LoVo (cell line): ENCODE results near the gene FBXO33.

Source experiments
- DNase-seq: peaks from one replicate; pipeline ENCODE4 v3.0.0-alpha.2; 2016; ENCODE audit warnings: low spot score

Gene FBXO33

DNA sequence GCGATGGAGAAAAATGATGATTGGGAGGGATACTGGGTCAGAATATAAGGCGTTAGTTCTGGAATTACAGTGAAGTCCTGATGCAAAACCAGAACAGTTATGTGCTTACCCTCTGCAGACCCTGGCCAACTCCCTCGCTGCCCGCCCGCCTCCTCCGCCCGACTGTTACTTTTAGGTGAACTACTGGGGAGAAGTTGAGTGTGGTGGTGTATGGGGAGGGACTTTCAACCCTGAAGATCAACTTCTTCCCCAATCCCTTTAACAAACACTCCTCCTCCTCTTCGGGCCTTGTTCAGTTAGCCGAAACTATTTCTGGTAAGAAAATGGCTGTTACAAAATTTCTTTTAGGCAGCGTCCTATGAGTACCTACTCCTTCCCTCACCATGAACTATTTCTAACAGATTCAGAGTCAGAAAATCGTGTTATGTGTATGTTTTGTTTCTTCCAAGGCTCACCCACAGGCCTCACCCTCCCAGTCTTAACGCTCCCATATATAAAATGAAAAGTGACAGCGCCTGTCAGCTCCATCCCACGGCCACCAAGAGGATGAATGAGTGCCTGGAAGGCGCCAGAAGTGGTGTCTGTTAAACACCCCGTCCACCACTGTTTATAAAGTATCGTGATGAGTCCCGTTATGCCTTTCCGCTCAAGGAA lies 1.3 kb downstream of the FBXO33 start:
- DNase-seq, result no peak

GRCh38 chr14:39428118-39428517 lies 4.1 kb downstream of the FBXO33 start:
- DNase-seq, result no peak

GRCh38 chr14:39426605-39427004 lies 5.6 kb downstream of the FBXO33 start:
- DNase-seq, result no peak

DNA sequence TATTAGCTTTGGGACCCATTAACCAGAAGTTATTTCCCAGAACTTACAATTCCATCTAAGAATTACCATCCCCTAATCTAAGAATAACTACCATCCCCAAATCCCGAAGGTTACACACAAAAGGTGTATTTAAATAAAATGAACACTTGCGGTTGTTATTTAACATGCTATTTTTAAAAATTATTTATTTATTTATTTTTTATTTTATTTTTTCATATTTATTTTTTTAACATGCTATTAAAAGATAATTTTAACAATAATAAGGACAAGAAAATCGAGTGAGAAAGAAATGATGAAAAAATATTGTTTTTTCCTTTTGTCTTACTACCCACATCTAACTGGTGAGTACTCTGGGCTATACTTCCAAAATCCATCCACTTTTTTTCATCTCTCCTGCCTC lies 6.3 kb downstream of the FBXO33 start:
- no peak for DNase-seq

DNA sequence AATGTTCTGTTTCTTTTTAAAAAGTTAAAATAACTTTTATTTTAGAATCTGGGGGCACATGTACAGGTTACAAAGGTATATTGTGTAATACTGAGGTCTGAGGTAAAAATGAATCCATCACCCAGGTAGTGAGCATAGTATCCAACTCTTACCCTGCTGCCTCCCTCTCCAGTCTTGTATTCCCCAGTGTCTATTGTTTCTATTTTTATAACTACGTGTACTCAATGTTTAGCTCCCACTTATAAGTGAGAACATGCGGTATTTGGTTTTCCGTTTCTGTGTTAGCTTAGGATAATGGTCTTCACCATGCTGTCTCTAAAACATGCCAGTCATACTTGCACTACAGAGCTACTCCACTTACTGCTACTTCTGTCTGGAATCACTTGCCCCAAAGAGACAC lies 8.4 kb downstream of the FBXO33 start:
- DNase-seq, result no peak

DNA sequence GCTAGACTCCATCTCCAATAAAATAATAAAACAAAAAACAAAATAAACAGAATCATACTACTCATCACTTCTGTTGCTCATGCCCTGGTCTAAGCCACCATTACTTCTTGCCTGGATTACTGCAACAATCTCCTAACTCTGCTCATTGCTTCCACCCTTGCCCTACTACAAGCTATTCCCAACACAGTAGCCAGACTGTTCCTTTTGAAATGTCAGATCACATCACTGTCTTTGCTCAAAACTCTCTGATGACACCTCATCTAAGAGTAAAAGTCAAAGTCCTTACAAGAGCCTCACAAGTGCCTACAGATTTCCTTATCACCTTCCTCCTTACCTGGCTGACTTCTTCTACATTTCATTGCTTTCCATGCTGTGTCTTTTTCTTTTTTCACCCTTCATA lies 10.0 kb downstream of the FBXO33 start:
- DNase-seq, result no peak

GRCh38 chr14:39419272-39419671 lies 13.0 kb downstream of the FBXO33 start:
- no peak for DNase-seq

DNA sequence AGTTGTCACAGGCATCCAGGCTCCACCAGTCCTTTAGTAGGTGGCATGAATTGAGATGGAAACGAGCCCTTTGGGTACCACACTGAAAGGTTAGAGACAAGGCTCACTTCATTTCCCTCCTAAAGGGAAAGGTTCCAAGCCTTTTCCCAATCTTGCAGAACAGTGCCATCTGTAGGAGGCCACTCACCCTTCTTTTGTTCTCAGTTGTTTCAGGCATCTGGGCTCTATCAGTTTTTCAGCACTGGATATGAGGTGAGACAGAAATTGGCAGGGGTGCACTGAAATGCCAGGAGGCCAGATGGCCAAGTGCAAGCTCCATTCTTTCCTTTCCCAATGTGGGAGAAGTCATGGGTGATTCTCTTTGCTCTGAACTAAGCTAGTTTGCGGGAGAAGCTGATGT lies 15.2 kb downstream of the FBXO33 start:
- DNase-seq, result no peak

DNA sequence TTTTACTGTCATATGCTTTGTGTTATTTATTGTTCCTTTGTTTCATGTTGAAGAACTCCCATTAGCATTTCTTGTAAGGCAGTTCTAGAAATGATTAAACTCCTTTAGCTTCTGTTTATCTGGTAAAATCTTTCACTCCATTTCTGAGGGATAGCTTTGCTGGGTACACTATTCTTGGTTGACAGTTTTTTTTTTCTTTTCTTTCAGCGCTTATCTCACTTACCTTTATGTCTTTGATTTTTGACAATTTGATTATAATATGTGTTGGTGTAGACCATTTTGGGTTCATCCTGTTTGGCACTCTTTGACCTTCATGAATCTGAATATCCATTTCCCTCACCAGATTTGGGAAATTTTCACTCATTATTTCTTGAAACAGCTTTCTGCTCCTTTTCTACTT lies 16.2 kb downstream of the FBXO33 start:
- no peak for DNase-seq

- no peak for DNase-seq
Observed at GRCh38 chr14:39406560-39406959, 25.7 kb downstream of the FBXO33 start.

DNA sequence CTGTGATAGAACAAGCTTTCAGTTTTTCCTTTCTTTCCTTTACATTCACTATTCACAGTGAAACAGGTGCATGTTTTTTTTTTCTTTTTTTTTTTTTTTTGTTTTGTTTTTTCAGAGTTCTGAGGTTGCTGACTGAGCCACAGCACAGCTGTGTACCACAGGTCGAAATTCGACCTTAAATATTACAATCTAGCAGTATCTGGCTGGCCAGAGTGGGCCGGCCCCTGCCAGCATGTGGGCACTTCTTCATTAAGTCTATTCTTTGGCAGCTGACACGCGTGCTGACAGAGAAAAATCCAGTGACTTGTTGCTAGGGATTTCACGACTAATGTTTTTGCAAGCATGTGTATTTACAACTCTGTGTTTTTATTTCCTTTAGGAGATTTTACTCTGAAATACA lies 33.9 kb downstream of the FBXO33 start:
- DNase-seq, result no peak

GRCh38 chr14:39396448-39396847 lies 35.8 kb downstream of the FBXO33 start:
- no peak for DNase-seq

DNA sequence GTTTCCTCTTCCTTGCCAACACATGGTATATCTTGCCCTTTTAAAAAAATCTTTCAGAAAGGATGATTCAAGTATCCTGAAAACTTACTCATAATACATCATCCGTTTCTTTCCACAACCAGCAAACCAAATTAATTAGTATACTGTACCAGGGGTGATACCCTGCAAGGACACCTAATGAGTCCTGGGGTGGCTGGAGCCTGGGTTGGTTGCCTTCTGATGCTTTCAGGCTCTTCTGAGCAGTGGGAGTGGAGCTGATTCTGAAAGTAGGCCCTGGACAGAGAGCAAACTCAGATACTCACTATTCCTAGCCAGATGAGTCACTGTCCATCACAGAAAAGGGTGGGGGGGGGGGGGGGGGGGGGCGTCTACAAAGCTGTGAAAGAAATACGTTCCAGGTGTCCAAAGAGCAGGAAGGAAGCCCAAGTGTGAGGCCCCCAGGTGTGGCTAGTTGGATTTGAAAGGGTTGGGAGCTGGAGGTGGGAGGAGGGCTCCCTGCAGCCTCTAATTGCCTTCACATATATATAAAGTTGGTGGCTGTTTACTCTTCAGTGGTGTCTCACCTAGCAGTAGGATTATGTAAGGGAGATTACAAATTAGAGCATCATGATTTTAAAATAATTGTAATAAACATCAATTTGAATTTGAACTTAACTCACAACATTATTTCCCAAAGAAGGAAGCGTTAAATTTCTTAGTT lies 36.5 kb downstream of the FBXO33 start:
- DNase-seq, result no peak

DNA sequence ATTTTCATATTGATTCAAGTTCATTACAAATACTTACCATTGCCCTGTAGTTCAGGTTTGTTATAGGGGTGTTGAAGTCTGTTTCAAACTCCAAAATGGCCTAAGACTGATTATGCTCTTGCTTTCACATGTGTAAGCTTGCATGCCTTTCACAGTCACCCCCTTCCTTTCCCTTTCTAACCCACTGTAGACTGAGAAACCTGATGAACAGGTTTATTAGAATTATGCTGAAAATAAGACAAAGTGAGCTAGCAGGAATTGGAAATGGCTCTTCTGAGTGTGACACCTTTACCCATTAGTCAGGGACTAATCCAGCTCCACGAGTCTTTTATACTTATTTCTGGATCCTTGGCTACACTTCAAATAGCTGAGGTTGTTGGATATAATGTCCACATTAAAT lies 38.9 kb downstream of the FBXO33 start:
- DNase-seq, result no peak

DNA sequence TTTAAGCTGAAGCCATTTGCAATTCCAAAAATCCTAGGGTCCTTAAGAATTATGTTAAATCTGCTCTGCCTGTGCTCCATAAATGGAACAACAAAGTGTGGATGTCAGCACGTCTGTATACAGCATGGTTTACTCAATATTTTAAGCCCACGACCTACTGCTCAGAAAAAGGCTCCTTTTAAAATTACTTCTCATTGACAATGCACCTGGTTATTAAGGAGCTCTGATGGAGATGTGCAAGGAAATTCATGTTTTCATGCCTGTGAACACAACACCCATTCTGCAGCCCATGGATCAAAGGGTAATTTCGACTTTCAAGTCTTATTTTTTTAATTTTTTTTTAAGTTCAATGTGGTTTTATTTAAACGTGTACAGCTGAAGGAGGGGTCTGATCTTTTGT lies 48.1 kb downstream of the FBXO33 start:
- no peak for DNase-seq

DNA sequence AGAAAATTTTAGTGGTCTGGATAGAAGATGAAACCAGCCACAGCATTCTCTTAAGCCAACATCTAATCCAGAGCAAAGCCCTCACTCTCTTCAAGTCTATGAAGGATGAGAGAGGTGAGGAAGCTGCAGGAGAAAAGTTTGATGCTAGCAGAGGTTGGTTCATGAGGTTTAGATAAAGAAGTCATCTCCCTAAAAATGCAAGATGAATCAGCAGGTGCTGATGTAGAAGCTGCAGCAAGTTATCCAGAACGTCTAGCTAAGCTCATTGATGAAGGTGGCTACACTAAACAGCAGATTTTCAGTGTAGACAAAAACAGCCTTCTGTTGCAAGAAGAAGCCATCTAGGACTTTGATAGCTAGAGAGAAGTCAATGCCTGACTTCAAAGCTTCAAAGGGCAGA lies 48.5 kb downstream of the FBXO33 start:
- no peak for DNase-seq

GRCh38 chr14:39383026-39383660 lies 49.1 kb downstream of the FBXO33 start:
- DNase-seq, result no peak

- DNase-seq, result no peak
Observed at GRCh38 chr14:39382463-39382862, 49.8 kb downstream of the FBXO33 start.

DNA sequence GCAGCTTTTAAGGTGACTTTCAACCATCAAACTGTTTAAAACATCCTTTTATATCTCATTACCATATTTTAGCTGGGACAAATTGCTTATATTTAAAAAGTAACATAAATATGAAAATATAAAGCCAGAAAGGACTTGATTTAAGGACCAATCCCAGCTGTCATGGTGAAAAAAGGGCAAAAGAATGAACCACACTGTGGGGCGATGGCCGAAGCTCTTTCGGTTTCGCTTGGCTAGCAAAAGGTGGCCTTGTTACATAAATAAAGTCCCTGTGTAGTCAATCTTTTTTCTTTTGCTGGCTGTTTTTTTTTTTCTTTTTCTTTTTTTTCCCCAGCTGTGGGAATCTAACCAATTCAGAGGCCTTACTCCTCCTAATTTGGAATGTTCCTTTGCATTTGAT lies 50.9 kb downstream of the FBXO33 start:
- DNase-seq, result peak; percentile 18

- peak; percentile 50 for DNase-seq
Observed at GRCh38 chr14:39376667-39377403, 55.4 kb downstream of the FBXO33 start.

- DNase-seq, result no peak
Observed at GRCh38 chr14:39374851-39375250, 57.4 kb downstream of the FBXO33 start.

DNA sequence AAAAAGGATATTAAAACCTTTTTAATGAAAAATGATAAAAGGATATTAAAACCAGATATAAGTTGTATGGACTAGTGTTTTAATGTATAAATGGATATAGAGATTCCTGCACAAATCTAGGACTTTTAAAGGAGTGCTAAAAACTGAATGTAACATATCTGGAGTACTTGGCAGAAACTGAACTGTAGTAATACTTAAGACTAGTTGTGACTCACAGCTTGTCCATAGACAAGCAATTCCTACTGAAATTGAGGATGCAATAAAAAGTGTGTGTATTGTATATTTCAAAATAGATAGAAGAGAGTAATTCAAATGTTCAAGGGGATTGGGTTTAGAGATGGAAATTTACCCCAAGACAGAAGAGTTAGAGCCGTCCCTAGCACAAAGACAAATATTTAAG lies 59.6 kb downstream of the FBXO33 start:
- no peak for DNase-seq

DNA sequence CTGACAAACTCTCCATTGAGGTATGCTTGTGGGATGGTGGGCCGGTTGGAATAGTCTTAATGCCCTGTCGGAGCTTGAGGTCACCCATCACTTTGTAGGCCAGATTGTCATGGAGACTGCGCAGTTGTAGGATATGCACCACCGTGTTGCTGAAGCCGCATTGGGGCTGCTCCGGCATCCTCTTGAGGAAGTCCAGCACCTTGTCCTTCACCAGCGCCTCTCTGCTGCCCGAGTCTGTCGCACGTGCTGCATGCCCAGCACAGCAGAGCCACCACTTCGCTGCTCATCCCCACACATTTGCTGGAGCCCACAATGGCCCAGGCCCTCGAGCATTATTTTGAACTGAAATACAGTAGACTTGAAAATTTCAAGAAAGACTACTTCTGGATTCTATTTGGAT lies 61.8 kb downstream of the FBXO33 start:
- no peak for DNase-seq
